Upper lobe of left lung (tissue), 6 donors: Measurements from ENCODE around the gene CDH5. TPM values are rescaled to one million over a fixed set of nuclear protein-coding genes. Genes with fewer than 3 reads are reported as not detected.
A peak's percentile ranks its signal among the peaks of the same experiment; 100 is the strongest.

Experiments used
- ATAC-seq, 2 donors: fragments of 200-7000 bp; cut with Tn5 transposase; one replicate each; pipeline ENCODE4 v1.9.1; 2022; ENCODE audit warnings: mild to moderate bottlenecking in 2 of 2, moderate library complexity in 2 of 2; ENCODE audit not compliant: low FRiP score in 2 of 2
- DNase-seq, 2 donors: peaks; one replicate each; pipeline ENCODE4 v3.0.0-alpha.2; 2019 to 2020
- H3K27ac ChIP-seq, 4 donors: fragments of 200-600 bp; sonication (generic); one replicate each; pipeline ENCODE4 v1.5.1; 2016 to 2019
- H3K27me3 ChIP-seq, 4 donors: fragments of 200-600 bp; sonication (generic); one replicate each; pipeline ENCODE4 v1.5.1; 2017 to 2019
- H3K36me3 ChIP-seq, 4 donors: fragments of 200-600 bp; sonication (generic); one replicate each; pipeline ENCODE4 v1.5.1; 2016 to 2019
- H3K4me1 ChIP-seq, 4 donors: fragments of 200-600 bp; sonication (generic); one replicate each; pipeline ENCODE4 v1.5.1; 2018 to 2019
- H3K4me3 ChIP-seq, 4 donors: fragments of 200-600 bp; sonication (generic); one replicate each; pipeline ENCODE4 v1.5.1; 2017 to 2019; ENCODE audit warnings: mild to moderate bottlenecking in 2 of 4, moderate library complexity in 1 of 4
- H3K9me3 ChIP-seq, 4 donors: fragments of 200-600 bp; sonication (generic); one replicate each; pipeline ENCODE4 v1.5.1; 2018 to 2019
- CTCF ChIP-seq, 6 experiments: fragments of 450-650 bp in 4 of 6; fragments of 200-600 bp in 2 of 6; sonication (generic) in 2 of 6; IDR thresholded peaks; one replicate each; pipeline ENCODE4 v1.5.1; 2016 to 2019; ENCODE audit warnings: antibody characterized with exemption in 6 of 6
- EP300 ChIP-seq, 4 donors: sonication (generic); formaldehyde crosslinking; IDR thresholded peaks; one replicate each; pipeline ENCODE4 v1.5.1; 2017; ENCODE audit warnings: antibody characterized with exemption in 4 of 4, control low read depth in 2 of 4
- POLR2A ChIP-seq, 4 donors: fragments of 450-650 bp; IDR thresholded peaks; one replicate each; pipeline ENCODE4 v1.5.1; 2016 to 2017; ENCODE audit warnings: antibody characterized with exemption in 4 of 4, mild to moderate bottlenecking in 2 of 4
- POLR2AphosphoS5 ChIP-seq, 2 donors: sonication (generic); formaldehyde crosslinking; IDR thresholded peaks; one replicate each; pipeline ENCODE4 v1.5.1; 2017; ENCODE audit warnings: antibody characterized with exemption in 2 of 2
- WGBS, 2 donors: methylation state at CpG; one replicate each; pipeline ENCODE4 v1.1.5; 2017 to 2018; 5-methylcytosine and 5-hydroxymethylcytosine counted together
- total RNA-seq, 6 donors: library from RNA; depleted of rRNA in 4 of 6; stranded (reverse); fragments of >200 nt in 4 of 6; gene quantifications; one replicate each; pipeline versions ENCODE4 v1.1.0 to v1.2.1, GENCODE V29; 2016 to 2021
- donor health status: DM: no; HTN: no; CAD: no; lungs with moderate emphysema.
- donor health status: DM: no; HTN: yes; CAD: no; lungs with severe emphysema.

Gene CDH5
- total RNA-seq, 6 donors from 2014 or later: 54.5 to 146 (median 89.8) TPM

GRCh38 chr16:66434619-66435430, 68.3 kb downstream of the CDH5 start:
- no peak overlapping the region for H3K4me3 ChIP-seq
- no peaks in the 10 kb centered on the region for H3K36me3 ChIP-seq
- H3K27me3 ChIP-seq: no peaks in the 10 kb centered on the region
- H3K9me3 ChIP-seq: no peaks in the 10 kb centered on the region
- TF ChIP-seq POLR2AphosphoS5 (IDR thresholded peaks at IDR 0.05): no peak
- no peak for TF ChIP-seq CTCF (IDR thresholded peaks at IDR 0.05)
- no peak for TF ChIP-seq EP300 (IDR thresholded peaks at IDR 0.05)
- no peak for TF ChIP-seq POLR2A (IDR thresholded peaks at IDR 0.05)
- 74 to 84% methylated on average over 9 of the region's 9 CpGs for WGBS, 2 donors
- no peak for DNase-seq
- no peak for ATAC-seq
- peaks cover 0 to 9% (median 3%) of the 10 kb centered on the region in 4 donors for H3K4me1 ChIP-seq
- H3K27ac ChIP-seq: no peak overlapping the region

GRCh38 chr16:66435896-66436295, 69.4 kb downstream of the CDH5 start:
- Histone ChIP-seq H3K27me3 (no peaks in the 10 kb centered on the region), H3K27ac (no peak overlapping the region), H3K9me3 (no peaks in the 10 kb centered on the region), H3K4me1 (peaks cover 0 to 9% (median 3%) of the 10 kb centered on the region in 4 donors), H3K36me3 (no peaks in the 10 kb centered on the region), H3K4me3 (no peak overlapping the region)
- ATAC-seq (no peak), DNase-seq (no peak)
- no peak for TF ChIP-seq EP300 (IDR thresholded peaks at IDR 0.05)
- no peak for TF ChIP-seq CTCF (IDR thresholded peaks at IDR 0.05)
- no peak for TF ChIP-seq POLR2A (IDR thresholded peaks at IDR 0.05)
- no peak for TF ChIP-seq POLR2AphosphoS5 (IDR thresholded peaks at IDR 0.05)
- 92 to 100% methylated on average over 1 of the region's 1 CpG for WGBS, 2 donors

GRCh38 chr16:66437391-66437945, 71.0 kb downstream of the CDH5 start:
- H3K9me3 ChIP-seq: no peaks in the 10 kb centered on the region
- ATAC-seq: no peak
- no peak overlapping the region for H3K27ac ChIP-seq
- H3K27me3 ChIP-seq: no peaks in the 10 kb centered on the region
- no peaks in the 10 kb centered on the region for H3K36me3 ChIP-seq
- no peak overlapping the region for H3K4me3 ChIP-seq
- no peak for TF ChIP-seq EP300 (IDR thresholded peaks at IDR 0.05)
- TF ChIP-seq POLR2AphosphoS5 (IDR thresholded peaks at IDR 0.05): no peak
- TF ChIP-seq CTCF (IDR thresholded peaks at IDR 0.05): no peak
- TF ChIP-seq POLR2A (IDR thresholded peaks at IDR 0.05): no peak
- peaks cover 0 to 9% (median 3%) of the 10 kb centered on the region in 4 donors for H3K4me1 ChIP-seq
- peak in 1 of 2 donors; percentile 48 for DNase-seq
- WGBS, 2 donors: 79 to 86% methylated on average over 13 to 15 of the region's 15 CpGs

GRCh38 chr16:66438536-66438935, 72.0 kb downstream of the CDH5 start:
- Histone ChIP-seq H3K36me3 (no peaks in the 10 kb centered on the region), H3K9me3 (no peaks in the 10 kb centered on the region), H3K4me1 (peaks cover 0 to 6% (median 1%) of the 10 kb centered on the region in 4 donors), H3K27me3 (no peaks in the 10 kb centered on the region), H3K27ac (no peak overlapping the region), H3K4me3 (no peak overlapping the region)
- ATAC-seq (no peak), DNase-seq (no peak)
- TF ChIP-seq EP300 (IDR thresholded peaks at IDR 0.05) (no peak), POLR2A (IDR thresholded peaks at IDR 0.05) (no peak), POLR2AphosphoS5 (IDR thresholded peaks at IDR 0.05) (no peak), CTCF (IDR thresholded peaks at IDR 0.05) (no peak)
- 81 to 85% methylated on average over 8 of the region's 8 CpGs for WGBS, 2 donors
